ENCODE measurements around the gene COL4A2.

COL4A2 gene

DNA sequence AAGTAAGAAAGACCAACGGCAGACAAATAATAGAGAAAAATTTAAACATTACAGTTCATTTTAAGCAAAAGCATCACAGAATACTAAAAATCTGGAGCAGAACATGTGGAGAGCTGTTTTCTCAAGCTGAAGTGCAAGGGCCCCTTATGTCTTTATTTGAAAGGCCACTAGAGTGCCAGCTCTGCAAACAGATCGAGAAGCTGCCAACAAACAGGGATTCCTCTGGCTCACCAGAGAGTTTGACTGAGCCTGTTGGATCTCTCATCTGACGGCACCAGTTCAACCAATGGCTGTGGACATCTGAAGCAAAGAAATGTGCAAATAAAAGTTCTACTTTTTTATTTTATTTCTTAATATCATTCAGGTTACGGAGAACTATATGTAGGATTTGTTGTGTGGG, 119.7 kb downstream of the COL4A2 start:
- no peaks in the 10 kb centered on the region for H3K36me3 Mint-ChIP-seq
- no peak overlapping the region for H3K4me3 Mint-ChIP-seq
- peaks cover 5% of the 10 kb centered on the region for H3K4me1 Mint-ChIP-seq
- no peak for ATAC-seq
- DNase-seq (ENCODE audit: low spot score in 2 of 2): no peak
- H3K9me3 Mint-ChIP-seq: no peaks in the 10 kb centered on the region
- H3K27ac Mint-ChIP-seq: no peak overlapping the region

- Mint-ChIP-seq H3K27ac (no peak overlapping the region), H3K4me3 (no peak overlapping the region)
Measured at GRCh38 chr13:110428313-110428712, 121.2 kb downstream of the COL4A2 start.

DNA sequence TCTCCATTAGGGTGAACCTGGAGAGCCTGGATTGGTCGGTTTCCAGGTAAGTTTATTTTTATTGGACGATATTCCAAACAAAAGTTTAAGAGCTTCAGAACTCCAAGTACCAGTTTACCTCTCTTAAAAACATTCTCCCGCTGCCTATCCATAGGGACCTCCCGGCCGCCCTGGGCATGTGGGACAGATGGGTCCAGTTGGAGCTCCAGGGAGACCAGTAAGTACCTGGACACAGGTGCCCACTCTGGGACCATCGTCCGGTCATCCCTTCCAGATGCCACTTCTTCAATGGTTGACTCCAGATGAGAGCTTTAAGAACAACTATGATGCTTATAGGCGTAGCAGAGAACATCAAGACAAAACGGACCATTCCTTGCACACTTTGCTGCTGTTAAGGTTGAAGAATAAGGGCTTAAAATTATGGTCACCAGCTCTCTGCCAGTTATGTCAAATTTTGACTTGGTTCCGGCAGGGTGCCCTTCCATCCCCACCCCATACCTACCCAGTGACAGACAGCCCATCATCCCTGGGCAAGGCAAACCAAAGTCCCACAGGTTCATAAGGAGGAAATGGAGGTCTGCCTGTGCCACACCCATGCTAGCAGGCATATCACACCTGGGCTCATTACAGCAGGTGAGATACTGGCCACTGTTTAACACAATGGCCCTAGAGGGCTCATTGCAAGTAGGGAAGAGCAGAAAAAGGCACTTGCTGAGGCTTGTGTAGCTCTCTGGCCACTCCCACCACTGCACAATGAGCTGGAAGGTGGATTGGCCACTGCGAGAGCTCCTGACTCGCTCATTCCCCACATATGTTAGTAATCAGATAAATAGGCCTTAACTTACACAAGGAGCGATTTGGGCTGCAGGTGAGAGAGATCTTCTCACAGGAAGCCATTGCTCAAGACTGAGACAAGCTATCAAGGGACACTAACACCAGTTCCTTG, 123.6 kb downstream of the COL4A2 start:
- Mint-ChIP-seq H3K4me3 (no peak overlapping the region), H3K4me1 (no peaks in the 10 kb centered on the region), H3K27ac (no peak overlapping the region), H3K9me3 (no peaks in the 10 kb centered on the region), H3K36me3 (no peaks in the 10 kb centered on the region)
- DNase-seq (ENCODE audit: low spot score in 2 of 2): no peak
- ATAC-seq: no peak

More at GRCh38 chr13:110428313-110428712, 121.2 kb downstream of the COL4A2 start:
- Mint-ChIP-seq H3K36me3 (no peaks in the 10 kb centered on the region), H3K4me1 (no peaks in the 10 kb centered on the region), H3K9me3 (no peaks in the 10 kb centered on the region)
- DNase-seq (ENCODE audit: low spot score in 2 of 2): no peak
- no peak for ATAC-seq

- no peak for ATAC-seq
- Mint-ChIP-seq H3K4me1 (no peaks in the 10 kb centered on the region), H3K27ac (no peak overlapping the region), H3K36me3 (no peaks in the 10 kb centered on the region), H3K4me3 (no peak overlapping the region), H3K9me3 (no peaks in the 10 kb centered on the region)
- DNase-seq (ENCODE audit: low spot score in 2 of 2): no peak
Measured at GRCh38 chr13:110431425-110432294, 124.6 kb downstream of the COL4A2 start.

DNA sequence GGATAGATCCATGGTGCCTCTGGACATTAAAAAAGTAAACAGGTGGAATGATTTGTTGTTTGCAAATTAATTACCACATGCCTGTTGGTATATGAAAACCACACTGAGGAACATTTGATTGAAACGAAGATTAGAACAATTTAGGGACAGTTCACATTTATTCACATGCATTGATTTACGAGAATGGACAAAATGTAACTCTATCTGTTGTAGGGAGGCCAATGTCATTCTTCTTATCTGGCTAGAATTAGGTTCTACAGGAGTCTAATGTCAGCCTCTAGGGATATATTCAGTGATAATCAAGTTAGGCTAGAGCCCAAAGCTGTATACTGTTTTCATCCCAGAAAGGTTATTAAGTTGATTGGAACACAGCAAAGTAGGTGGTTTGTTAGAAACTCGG, 125.4 kb downstream of the COL4A2 start:
- no peak overlapping the region for H3K27ac Mint-ChIP-seq
- H3K4me3 Mint-ChIP-seq: no peak overlapping the region
- DNase-seq (ENCODE audit: low spot score in 2 of 2) (no peak), ATAC-seq (no peak)
- no peaks in the 10 kb centered on the region for H3K9me3 Mint-ChIP-seq
- no peaks in the 10 kb centered on the region for H3K4me1 Mint-ChIP-seq
- H3K36me3 Mint-ChIP-seq: no peaks in the 10 kb centered on the region

GRCh38 chr13:110433014-110433413, 125.9 kb downstream of the COL4A2 start:
- H3K27ac Mint-ChIP-seq: no peak overlapping the region
- no peaks in the 10 kb centered on the region for H3K36me3 Mint-ChIP-seq
- no peaks in the 10 kb centered on the region for H3K4me1 Mint-ChIP-seq
- ATAC-seq (no peak), DNase-seq (ENCODE audit: low spot score in 2 of 2) (no peak)
- no peaks in the 10 kb centered on the region for H3K9me3 Mint-ChIP-seq
- no peak overlapping the region for H3K4me3 Mint-ChIP-seq

- Mint-ChIP-seq H3K4me1 (no peaks in the 10 kb centered on the region), H3K27ac (no peak overlapping the region), H3K9me3 (no peaks in the 10 kb centered on the region), H3K4me3 (no peak overlapping the region), H3K36me3 (no peaks in the 10 kb centered on the region)
- no peak for ATAC-seq
- DNase-seq (ENCODE audit: low spot score in 2 of 2): no peak
Measured at GRCh38 chr13:110434629-110435028, 127.5 kb downstream of the COL4A2 start.

DNA sequence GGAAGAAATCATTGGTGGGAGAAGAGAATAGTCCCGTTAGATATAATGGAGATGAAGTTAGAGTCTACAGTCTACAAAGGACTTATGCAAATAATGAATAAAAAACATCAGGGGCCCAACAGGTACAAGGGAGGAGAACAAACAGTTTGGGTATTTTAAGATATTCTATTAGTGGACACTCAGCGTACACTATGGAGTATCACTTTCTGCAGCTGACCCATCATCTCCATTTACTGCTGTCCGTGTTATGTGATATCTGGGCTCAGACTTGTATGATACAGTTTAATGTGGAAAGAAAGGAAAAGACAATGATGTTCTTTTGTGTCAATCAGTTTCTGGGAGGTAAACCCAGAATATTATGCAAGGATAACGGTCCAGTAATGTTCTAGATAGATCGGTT, 128.2 kb downstream of the COL4A2 start:
- no peak for ATAC-seq
- no peak overlapping the region for H3K27ac Mint-ChIP-seq
- no peaks in the 10 kb centered on the region for H3K9me3 Mint-ChIP-seq
- no peak overlapping the region for H3K4me3 Mint-ChIP-seq
- no peaks in the 10 kb centered on the region for H3K36me3 Mint-ChIP-seq
- DNase-seq (ENCODE audit: low spot score in 2 of 2): no peak
- H3K4me1 Mint-ChIP-seq: no peaks in the 10 kb centered on the region

DNA sequence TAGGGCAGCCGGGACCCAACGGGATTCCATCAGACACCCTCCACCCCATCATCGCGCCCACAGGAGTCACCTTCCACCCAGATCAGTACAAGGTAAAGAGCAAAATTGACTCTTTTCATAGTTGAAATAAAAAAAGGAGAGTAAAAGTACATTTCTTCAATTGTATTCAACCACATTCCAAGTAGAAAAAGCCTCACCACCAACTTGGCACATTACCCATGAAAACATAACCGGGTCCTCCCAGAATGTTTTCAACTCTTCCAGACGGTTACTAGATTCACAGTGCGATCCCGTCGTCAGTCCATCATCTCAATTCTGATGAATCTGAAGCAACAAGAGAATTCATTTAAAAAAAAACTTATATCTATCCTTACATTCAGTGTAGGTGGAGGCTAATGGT, 129.2 kb downstream of the COL4A2 start:
- DNase-seq (ENCODE audit: low spot score in 2 of 2): no peak
- H3K4me3 Mint-ChIP-seq: no peak overlapping the region

GRCh38 chr13:110436786-110437370, 129.8 kb downstream of the COL4A2 start:
- ATAC-seq: no peak
- no peak overlapping the region for H3K4me3 Mint-ChIP-seq
- H3K9me3 Mint-ChIP-seq: no peaks in the 10 kb centered on the region
- H3K27ac Mint-ChIP-seq: no peak overlapping the region
- H3K4me1 Mint-ChIP-seq: no peaks in the 10 kb centered on the region
- H3K36me3 Mint-ChIP-seq: no peaks in the 10 kb centered on the region
- DNase-seq (ENCODE audit: low spot score in 2 of 2): no peak

More for the DNA sequence above, 129.2 kb downstream of the COL4A2 start:
- Mint-ChIP-seq H3K27ac (no peak overlapping the region), H3K9me3 (no peaks in the 10 kb centered on the region), H3K4me1 (no peaks in the 10 kb centered on the region), H3K36me3 (no peaks in the 10 kb centered on the region)
- ATAC-seq: no peak

- Mint-ChIP-seq H3K36me3 (no peaks in the 10 kb centered on the region), H3K27ac (no peak overlapping the region), H3K9me3 (no peaks in the 10 kb centered on the region), H3K4me3 (no peak overlapping the region), H3K4me1 (no peaks in the 10 kb centered on the region)
- DNase-seq (ENCODE audit: low spot score in 2 of 2): no peak
- no peak for ATAC-seq
Measured at GRCh38 chr13:110438211-110438610, 131.1 kb downstream of the COL4A2 start.

DNA sequence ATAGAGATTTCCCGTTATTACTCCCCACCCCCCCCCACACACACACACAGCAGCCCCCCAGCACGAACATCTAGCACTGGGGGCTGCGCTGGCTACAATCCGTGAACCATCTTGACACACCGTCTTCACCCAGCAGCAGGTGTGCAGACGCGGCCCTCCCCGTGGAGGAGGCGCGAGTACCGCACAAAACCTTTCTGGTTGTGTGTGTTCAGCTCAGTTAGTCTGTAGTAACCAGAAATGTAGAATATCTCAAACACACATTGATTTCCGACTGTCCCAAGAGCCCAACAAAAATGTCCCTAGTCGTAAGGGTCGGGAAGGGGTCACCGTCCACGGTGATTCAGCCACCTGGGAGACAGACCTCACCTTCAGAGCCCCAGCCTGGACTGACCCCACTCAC, 131.7 kb downstream of the COL4A2 start:
- H3K9me3 Mint-ChIP-seq: no peaks in the 10 kb centered on the region
- ATAC-seq (no peak), DNase-seq (ENCODE audit: low spot score in 2 of 2) (no peak)
- H3K4me1 Mint-ChIP-seq: no peaks in the 10 kb centered on the region
- no peaks in the 10 kb centered on the region for H3K36me3 Mint-ChIP-seq
- no peak overlapping the region for H3K27ac Mint-ChIP-seq
- no peak overlapping the region for H3K4me3 Mint-ChIP-seq

DNA sequence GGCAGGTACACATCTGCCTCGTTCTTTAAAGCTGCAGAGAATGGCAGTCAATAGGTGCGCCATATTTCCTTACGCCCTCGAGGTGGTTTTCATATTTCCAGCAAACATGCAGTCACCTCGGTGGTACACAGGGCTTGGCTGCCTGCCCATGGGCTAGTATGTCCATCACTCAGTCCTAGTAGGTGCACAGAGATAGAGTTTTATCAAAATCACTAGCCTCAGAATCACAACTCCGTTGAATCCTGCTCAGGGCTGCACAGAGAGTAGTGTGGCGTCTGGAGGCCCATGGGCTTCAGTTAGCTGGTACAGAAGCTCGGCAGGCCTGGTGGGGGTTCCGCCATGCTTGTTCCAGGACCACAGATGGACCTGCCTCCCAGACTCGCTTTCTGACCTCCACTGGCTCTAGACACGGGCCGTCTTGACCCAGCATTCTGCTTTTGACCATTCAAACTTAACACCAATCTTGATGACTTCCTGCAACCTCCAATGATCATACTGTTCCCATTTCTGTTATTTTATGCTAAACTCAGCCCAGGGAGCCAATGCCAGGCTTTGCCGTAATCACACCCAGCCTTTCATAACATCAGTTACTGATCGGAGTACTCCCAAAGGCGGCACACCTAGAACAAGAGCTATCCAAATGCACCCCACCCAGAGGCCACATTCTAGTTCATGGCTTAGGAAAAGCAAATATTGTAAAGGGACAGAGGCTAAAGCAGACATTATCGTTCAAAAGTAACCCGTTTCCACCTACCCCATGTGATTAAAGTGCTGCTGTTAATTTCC, 134.1 kb downstream of the COL4A2 start:
- Mint-ChIP-seq H3K4me3 (no peak overlapping the region), H3K9me3 (no peaks in the 10 kb centered on the region), H3K4me1 (no peaks in the 10 kb centered on the region), H3K27ac (no peak overlapping the region), H3K36me3 (no peaks in the 10 kb centered on the region)
- DNase-seq (ENCODE audit: low spot score in 2 of 2) (no peak), ATAC-seq (no peak)

GRCh38 chr13:110442930-110443621, 136.0 kb downstream of the COL4A2 start:
- H3K4me3 Mint-ChIP-seq: no peak overlapping the region
- H3K36me3 Mint-ChIP-seq: no peaks in the 10 kb centered on the region
- H3K4me1 Mint-ChIP-seq: no peaks in the 10 kb centered on the region
- ATAC-seq: no peak
- DNase-seq (ENCODE audit: low spot score in 2 of 2): no peak
- no peak overlapping the region for H3K27ac Mint-ChIP-seq
- no peaks in the 10 kb centered on the region for H3K9me3 Mint-ChIP-seq

Data from stimulated activated effector memory CD8-positive, alpha-beta T cell treated with anti-CD3 and anti-CD28 coated beads, Interleukin-12 subunit alpha, Interleukin-12 subunit beta, amount 100 ng/mL, for 72 hours (primary cell).